CD4-positive, alpha-beta memory T cell (primary cell): ENCODE data around the gene CD163L1. TPM values are rescaled to one million over a fixed set of nuclear protein-coding genes. Genes with fewer than 3 reads are reported as not detected.

Source experiments
- CTCF ChIA-PET: fragments of 350-600 bp; sonication (Branson Sonifier 250); formaldehyde crosslinking; loops from one replicate; lab custom pipeline; 2021; ENCODE audit warnings: inconsistent platforms; ENCODE audit not compliant: partially characterized antibody; lab: Charles Lee
- POLR2A ChIA-PET: fragments of 350-600 bp; sonication (Branson Sonifier 250); formaldehyde crosslinking; loops from one replicate; lab custom pipeline; 2021; ENCODE audit not compliant: partially characterized antibody; lab: Charles Lee
- DNase-seq, 5 donors: peaks; one replicate each; pipeline versions ENCODE4 v3.0.0 to v3.0.0-alpha.2; 2020 to 2022; ENCODE audit warnings: mixed read lengths in 1 of 5
- H3K27ac ChIP-seq: one replicate; pipeline ENCODE4 v1.7.0; 2013; ENCODE audit warnings: low read depth, low read length
- H3K27me3 ChIP-seq: 2 replicates; pipeline ENCODE4 v1.7.0; 2013; ENCODE audit warnings: mild to moderate bottlenecking, low read length, moderate library complexity; ENCODE audit not compliant: insufficient read depth
- H3K36me3 ChIP-seq: 2 replicates; pipeline ENCODE4 v1.7.0; 2013; ENCODE audit warnings: mild to moderate bottlenecking, low read length, moderate library complexity; ENCODE audit not compliant: insufficient read depth
- H3K4me1 ChIP-seq: 2 replicates; pipeline ENCODE4 v1.7.0; 2013; ENCODE audit warnings: mild to moderate bottlenecking, low read length, moderate library complexity; ENCODE audit not compliant: insufficient read depth
- H3K4me3 ChIP-seq, 2 donors: one replicate each; pipeline ENCODE4 v1.7.0; 2013; ENCODE audit warnings: low read length in 2 of 2, mild to moderate bottlenecking in 1 of 2
- H3K9me3 ChIP-seq, 2 donors: one replicate each; pipeline ENCODE4 v1.7.0; 2013; ENCODE audit warnings: low read length in 2 of 2, control low read depth in 1 of 2; ENCODE audit not compliant: control insufficient read depth in 1 of 2
- H3K27ac Mint-ChIP-seq, 7 donors: one replicate each; pipeline ENCODE4 v1.8.0; 2020 to 2021; ENCODE audit warnings: mixed read lengths in 7 of 7, mild to moderate bottlenecking in 6 of 7, inconsistent platforms in 3 of 7, moderate library complexity in 3 of 7
- H3K27me3 Mint-ChIP-seq, 2 donors: one replicate each; pipeline ENCODE4 v1.8.0; 2020 to 2021; ENCODE audit warnings: mixed read lengths in 2 of 2
- H3K36me3 Mint-ChIP-seq, 2 donors: one replicate each; pipeline ENCODE4 v1.8.0; 2020 to 2021; ENCODE audit warnings: mixed read lengths in 2 of 2, inconsistent platforms in 1 of 2, mild to moderate bottlenecking in 1 of 2
- H3K4me1 Mint-ChIP-seq, 4 donors: one replicate each; pipeline ENCODE4 v1.8.0; 2020 to 2021; ENCODE audit warnings: mixed read lengths in 4 of 4, mild to moderate bottlenecking in 1 of 4
- H3K4me3 Mint-ChIP-seq, 8 donors: one replicate each; pipeline ENCODE4 v1.8.0; 2020 to 2021; ENCODE audit warnings: mixed read lengths in 8 of 8, mild to moderate bottlenecking in 7 of 8, moderate library complexity in 6 of 8, inconsistent platforms in 3 of 8
- H3K9me3 Mint-ChIP-seq, 8 donors: one replicate each; pipeline ENCODE4 v1.8.0; 2020 to 2021; ENCODE audit warnings: mixed read lengths in 8 of 8, mild to moderate bottlenecking in 5 of 8, inconsistent platforms in 3 of 8, moderate library complexity in 1 of 8
- intact Hi-C: fragments of 100-400 bp; cut with micrococcal nuclease; formaldehyde crosslinking; loops from one replicate; pipeline ENCODE4 v1.15.1; 2023
- polyA plus RNA-seq, 2 donors: library from polyadenylated mRNA; unstranded; fragments of 300-500 nt; fragmentation: Illumina TruSeq; gene quantifications; one replicate each; pipeline ENCODE4 v1.2.3, GENCODE V29; 2021
- total RNA-seq, 2 experiments: library from RNA; stranded (reverse); gene quantifications; one replicate each; pipeline ENCODE4 v1.2.3, GENCODE V29; 2021

The CD163L1 gene
- total and polyA plus RNA-seq, 4 experiments from 2014 or later = 0.69 to 1.1 TPM; not detected in 2

DNA sequence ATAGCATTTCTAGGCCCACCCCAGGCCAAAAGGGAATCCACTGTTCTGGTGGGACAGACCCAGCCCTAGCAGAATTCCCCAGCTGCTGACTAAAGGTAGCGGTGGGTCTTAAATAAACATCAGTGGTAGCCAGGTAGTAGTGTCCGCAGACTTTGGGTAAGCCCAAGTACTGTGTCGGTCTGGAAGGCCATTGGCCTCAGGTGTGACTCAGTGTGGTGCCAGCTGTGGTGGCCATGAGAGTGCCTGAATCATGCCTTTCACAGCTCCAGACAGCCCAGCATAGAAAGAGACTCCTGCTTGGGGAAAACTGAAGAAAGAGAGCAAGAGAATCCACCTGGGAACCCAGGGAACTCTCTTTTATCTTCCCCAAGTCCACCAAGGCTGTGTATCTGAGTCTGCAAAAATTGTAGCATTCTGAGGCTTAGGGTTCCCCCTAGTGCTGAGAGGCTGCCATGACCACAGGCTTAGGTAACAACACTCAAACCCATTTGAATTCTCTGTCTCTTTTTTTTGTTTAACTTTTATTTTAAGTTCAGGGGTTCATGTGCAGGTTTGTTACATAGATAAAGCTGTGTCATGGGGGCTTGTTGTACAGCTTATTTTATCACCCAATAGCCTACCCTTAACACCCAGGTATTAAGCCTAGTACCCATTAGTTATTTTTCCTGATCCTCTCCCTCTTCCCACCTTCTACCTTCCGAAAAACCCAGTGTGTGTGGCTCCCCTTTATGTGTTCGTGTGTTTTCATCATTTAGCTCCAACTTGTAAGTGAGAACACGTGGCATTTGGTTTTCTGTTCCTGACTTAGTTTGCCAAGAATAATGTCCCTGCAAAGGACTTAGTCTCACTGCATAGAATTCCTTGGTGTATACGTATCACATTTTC, 16.7 kb upstream of the CD163L1 start:
- POLR2A ChIA-PET = no interaction called here
- no peaks in the 10 kb centered on the region for H3K4me1 ChIP-seq
- no peak overlapping the region for H3K4me3 Mint-ChIP-seq
- H3K36me3 Mint-ChIP-seq = no peaks in the 10 kb centered on the region
- H3K9me3 ChIP-seq = no peaks in the 10 kb centered on the region
- H3K27me3 Mint-ChIP-seq = peaks cover 3% of the 10 kb centered on the region in 2 donors
- peak; percentile 45 to 53 (median 50) for DNase-seq
- no peaks in the 10 kb centered on the region for H3K27me3 ChIP-seq
- H3K27ac Mint-ChIP-seq = no peak overlapping the region
- H3K4me1 Mint-ChIP-seq = no peaks in the 10 kb centered on the region
- no peak overlapping the region for H3K27ac ChIP-seq
- CTCF ChIA-PET = interaction anchor here (0.9 to 4.3 kb wide), 20 partner anchors 11 to 319 kb away, joined by 3 to 50 read pairs (median 4); no protein-coding TSS in a partner anchor
- peaks cover 0 to 2% (median 0%) of the 10 kb centered on the region in 8 donors for H3K9me3 Mint-ChIP-seq
- H3K4me3 ChIP-seq = no peak overlapping the region
- intact Hi-C loops = loop anchor here (1.0 kb wide), 3 partner anchors 140 to 241 kb away; no protein-coding TSS in a partner anchor
- no peaks in the 10 kb centered on the region for H3K36me3 ChIP-seq

DNA sequence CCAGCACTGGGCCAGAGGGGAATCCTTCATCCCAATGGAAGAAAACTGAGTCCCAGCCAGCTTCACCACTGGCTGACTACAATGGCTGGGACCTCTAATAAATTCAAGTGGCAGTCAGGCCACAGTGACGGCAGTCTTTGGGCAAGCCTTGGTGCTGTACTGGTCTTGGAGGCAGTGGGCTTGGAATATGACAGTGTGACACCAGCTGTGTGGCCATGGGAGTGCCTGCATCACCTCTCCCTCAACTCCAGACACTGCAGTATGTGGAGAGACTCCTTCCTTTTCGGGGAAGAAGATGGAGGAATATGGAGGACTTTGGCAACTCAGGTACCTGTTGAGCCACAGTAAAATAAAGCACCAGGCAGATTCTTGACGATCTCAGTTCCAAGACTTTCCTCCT, 16.0 kb upstream of the CD163L1 start:
- H3K27ac Mint-ChIP-seq = no peak overlapping the region
- CTCF ChIA-PET = interaction anchor here (1.1 to 4.3 kb wide), 12 partner anchors 8 to 247 kb away, joined by 3 to 50 read pairs (median 4); no protein-coding TSS in a partner anchor
- intact Hi-C loops = loop anchor here (1.0 kb wide), 3 partner anchors 140 to 241 kb away; no protein-coding TSS in a partner anchor
- no peaks in the 10 kb centered on the region for H3K9me3 ChIP-seq
- H3K36me3 ChIP-seq = no peaks in the 10 kb centered on the region
- no peak for DNase-seq
- POLR2A ChIA-PET = no interaction called here
- H3K9me3 Mint-ChIP-seq = no peaks in the 10 kb centered on the region
- H3K27ac ChIP-seq = no peak overlapping the region
- H3K4me3 Mint-ChIP-seq = no peak overlapping the region
- peaks cover 1 to 3% of the 10 kb centered on the region in 2 donors for H3K27me3 Mint-ChIP-seq
- H3K36me3 Mint-ChIP-seq = no peaks in the 10 kb centered on the region
- H3K27me3 ChIP-seq = no peaks in the 10 kb centered on the region
- H3K4me1 ChIP-seq = no peaks in the 10 kb centered on the region
- H3K4me3 ChIP-seq = no peak overlapping the region
- no peaks in the 10 kb centered on the region for H3K4me1 Mint-ChIP-seq

DNA sequence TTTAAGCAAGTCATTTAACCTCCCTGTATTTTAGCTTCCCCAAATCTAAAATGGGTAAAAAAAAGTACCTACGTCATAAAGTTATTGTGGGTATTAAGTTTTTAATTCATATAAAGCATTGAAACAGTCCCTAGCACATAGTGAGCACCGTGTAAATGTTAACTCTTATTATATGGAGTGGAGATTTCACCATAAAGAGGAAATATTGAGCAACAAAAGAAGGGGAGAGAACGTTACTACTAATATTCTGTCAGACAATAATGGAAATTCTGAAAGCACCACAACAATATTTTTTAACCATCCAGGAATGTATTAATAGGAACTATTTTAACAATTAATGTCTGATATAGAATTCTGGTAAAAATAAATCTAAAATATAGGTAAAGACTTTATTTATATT, 7.8 kb upstream of the CD163L1 start:
- Histone ChIP-seq H3K27ac (no peak overlapping the region), H3K36me3 (no peaks in the 10 kb centered on the region), H3K4me1 (no peaks in the 10 kb centered on the region), H3K9me3 (no peaks in the 10 kb centered on the region), H3K27me3 (no peaks in the 10 kb centered on the region), H3K4me3 (no peak overlapping the region)
- intact Hi-C loops = no loop called here
- Mint-ChIP-seq H3K36me3 (no peaks in the 10 kb centered on the region), H3K4me3 (no peak overlapping the region), H3K27me3 (peaks cover 1 to 7% of the 10 kb centered on the region in 2 donors), H3K27ac (no peak overlapping the region), H3K4me1 (no peaks in the 10 kb centered on the region), H3K9me3 (peaks cover 0 to 17% (median 4%) of the 10 kb centered on the region in 8 donors)
- no peak for DNase-seq
- ChIA-PET CTCF (no interaction called here), POLR2A (no interaction called here)

DNA sequence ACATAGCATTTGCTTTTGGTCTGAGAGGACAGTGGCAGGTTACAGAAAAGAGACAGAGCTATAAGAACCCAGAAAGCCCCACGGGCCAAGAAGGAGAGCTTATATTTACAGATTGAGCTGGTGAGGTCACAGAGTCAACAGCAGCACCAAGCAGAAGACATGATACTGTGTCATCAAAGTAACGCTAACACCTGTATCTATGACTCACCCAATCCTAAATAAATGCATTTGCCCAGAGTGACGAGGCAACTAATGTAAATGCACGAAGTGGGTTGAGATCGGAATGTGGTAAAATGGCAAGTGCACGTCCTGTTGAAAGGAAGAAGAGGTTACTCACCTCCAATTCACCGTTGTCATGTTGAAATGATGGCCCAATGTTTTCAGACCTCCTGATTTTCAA, 6.7 kb upstream of the CD163L1 start:
- Mint-ChIP-seq H3K9me3 (peaks cover 0 to 17% (median 4%) of the 10 kb centered on the region in 8 donors), H3K27ac (no peak overlapping the region), H3K4me3 (no peak overlapping the region), H3K4me1 (no peaks in the 10 kb centered on the region), H3K36me3 (no peaks in the 10 kb centered on the region), H3K27me3 (peaks cover 1 to 7% of the 10 kb centered on the region in 2 donors)
- intact Hi-C loops = no loop called here
- DNase-seq = no peak
- H3K4me1 ChIP-seq = no peaks in the 10 kb centered on the region
- no peak overlapping the region for H3K4me3 ChIP-seq
- H3K27me3 ChIP-seq = no peaks in the 10 kb centered on the region
- H3K27ac ChIP-seq = no peak overlapping the region
- H3K9me3 ChIP-seq = no peaks in the 10 kb centered on the region
- POLR2A ChIA-PET = no interaction called here
- H3K36me3 ChIP-seq = no peaks in the 10 kb centered on the region
- CTCF ChIA-PET = no interaction called here

- intact Hi-C loops = no loop called here
- H3K9me3 Mint-ChIP-seq = peaks cover 0 to 6% (median 0%) of the 10 kb centered on the region in 8 donors
- H3K27ac ChIP-seq = no peak overlapping the region
- no peaks in the 10 kb centered on the region for H3K4me1 Mint-ChIP-seq
- H3K4me3 ChIP-seq = no peak overlapping the region
- ChIA-PET POLR2A (no interaction called here), CTCF (no interaction called here)
- no peaks in the 10 kb centered on the region for H3K9me3 ChIP-seq
- DNase-seq = no peak
- no peaks in the 10 kb centered on the region for H3K36me3 ChIP-seq
- peak overlapping the region in 1 of 7 donors; percentile 14 for H3K27ac Mint-ChIP-seq
- H3K4me1 ChIP-seq = no peaks in the 10 kb centered on the region
- no peaks in the 10 kb centered on the region for H3K27me3 ChIP-seq
- H3K4me3 Mint-ChIP-seq = no peak overlapping the region
- no peaks in the 10 kb centered on the region for H3K36me3 Mint-ChIP-seq
- H3K27me3 Mint-ChIP-seq = peaks cover 3 to 5% of the 10 kb centered on the region in 2 donors
These were observed 4.1 kb upstream of the CD163L1 start for GRCh38 chr12:7448099-7448498.

GRCh38 chr12:7444537-7444936, 584 bp upstream of the CD163L1 start:
- H3K4me3 ChIP-seq = no peak overlapping the region
- no peak overlapping the region for H3K27ac ChIP-seq
- H3K4me1 Mint-ChIP-seq = peaks cover 0 to 7% (median 2%) of the 10 kb centered on the region in 4 donors
- peaks cover 3% of the 10 kb centered on the region for H3K4me1 ChIP-seq
- ChIA-PET CTCF (interaction anchor here (1.0 kb wide), 1 partner anchor 10 kb away, joined by 3 read pairs; no protein-coding TSS in a partner anchor), POLR2A (no interaction called here)
- H3K27ac Mint-ChIP-seq = no peak overlapping the region
- H3K27me3 Mint-ChIP-seq = peaks cover 9 to 12% of the 10 kb centered on the region in 2 donors
- H3K27me3 ChIP-seq = peaks cover 3% of the 10 kb centered on the region
- no peaks in the 10 kb centered on the region for H3K36me3 ChIP-seq
- no peak overlapping the region for H3K4me3 Mint-ChIP-seq
- intact Hi-C loops = no loop called here
- H3K36me3 Mint-ChIP-seq = no peaks in the 10 kb centered on the region
- no peak for DNase-seq
- H3K9me3 ChIP-seq = no peaks in the 10 kb centered on the region
- H3K9me3 Mint-ChIP-seq = peaks cover 0 to 6% (median 2%) of the 10 kb centered on the region in 8 donors

DNA sequence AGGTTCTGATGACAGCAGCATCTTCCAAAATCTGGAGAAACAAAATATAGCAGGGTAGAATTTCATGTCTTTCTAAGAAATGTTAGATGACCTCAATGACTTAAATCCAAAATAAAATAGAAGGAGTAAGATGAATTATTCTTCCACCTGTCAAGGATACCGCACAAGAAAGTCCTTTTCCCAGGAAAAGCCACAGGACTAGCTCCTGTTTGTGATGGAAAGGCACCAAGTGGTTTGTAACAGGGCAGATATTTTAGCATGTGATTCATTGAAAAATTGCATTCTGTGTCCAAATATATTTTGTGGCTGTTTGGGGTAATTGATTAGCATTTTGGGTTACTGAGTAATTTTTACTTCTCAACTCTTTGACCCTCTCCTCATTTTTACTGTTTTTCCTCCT, 2.7 kb downstream of the CD163L1 start:
- no peak overlapping the region for H3K4me3 ChIP-seq
- H3K27ac Mint-ChIP-seq = peak overlapping the region in 1 of 7 donors; percentile 87
- H3K27me3 Mint-ChIP-seq = peaks cover 8 to 23% of the 10 kb centered on the region in 2 donors
- CTCF ChIA-PET = no interaction called here
- POLR2A ChIA-PET = no interaction called here
- H3K9me3 Mint-ChIP-seq = peaks cover 0 to 10% (median 3%) of the 10 kb centered on the region in 8 donors
- H3K36me3 Mint-ChIP-seq = no peaks in the 10 kb centered on the region
- no peak overlapping the region for H3K27ac ChIP-seq
- H3K27me3 ChIP-seq = peaks cover 3% of the 10 kb centered on the region
- H3K4me1 ChIP-seq = peaks cover 3% of the 10 kb centered on the region
- intact Hi-C loops = no loop called here
- peaks cover 0 to 14% (median 3%) of the 10 kb centered on the region in 4 donors for H3K4me1 Mint-ChIP-seq
- peak overlapping the region in 4 of 8 donors; percentile 26 to 51 (median 32) for H3K4me3 Mint-ChIP-seq
- no peaks in the 10 kb centered on the region for H3K9me3 ChIP-seq
- DNase-seq = no peak
- no peaks in the 10 kb centered on the region for H3K36me3 ChIP-seq
